HG03342 (cell line): ENCODE measurements around the gene PTPRT.

Experiments used
- ATAC-seq: cut with Tn5 transposase; IDR thresholded peaks from one replicate; pipeline ENCODE4 v1.9.1; 2021; ENCODE audit warnings: mild to moderate bottlenecking, moderate library complexity; ENCODE audit not compliant: unreplicated experiment

Gene PTPRT

GRCh38 chr20:43124241-43124640 lies 65.5 kb downstream of the PTPRT start:
- ATAC-seq = no peak

DNA sequence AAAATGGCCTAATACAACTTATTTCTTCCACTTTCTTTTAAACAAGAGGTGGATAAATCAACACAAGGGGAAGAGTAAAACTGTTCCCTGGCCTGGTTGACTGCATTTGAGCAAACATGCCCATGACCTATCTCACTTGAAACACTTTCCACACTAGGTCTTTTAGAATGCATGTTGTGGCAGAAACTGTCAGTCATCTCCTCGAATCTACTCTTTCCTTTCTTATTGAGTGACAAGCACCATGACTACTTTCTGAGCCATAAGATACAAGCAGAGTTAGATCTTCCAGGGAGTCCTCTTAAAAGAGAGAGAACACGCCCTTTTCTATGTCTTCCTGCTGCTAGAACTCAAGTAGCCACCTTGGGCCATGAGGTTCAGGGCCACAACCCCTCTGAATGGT lies 66.5 kb downstream of the PTPRT start:
- no peak for ATAC-seq

- ATAC-seq = no peak
Measured at GRCh38 chr20:43119720-43120119, 70.0 kb downstream of the PTPRT start.

DNA sequence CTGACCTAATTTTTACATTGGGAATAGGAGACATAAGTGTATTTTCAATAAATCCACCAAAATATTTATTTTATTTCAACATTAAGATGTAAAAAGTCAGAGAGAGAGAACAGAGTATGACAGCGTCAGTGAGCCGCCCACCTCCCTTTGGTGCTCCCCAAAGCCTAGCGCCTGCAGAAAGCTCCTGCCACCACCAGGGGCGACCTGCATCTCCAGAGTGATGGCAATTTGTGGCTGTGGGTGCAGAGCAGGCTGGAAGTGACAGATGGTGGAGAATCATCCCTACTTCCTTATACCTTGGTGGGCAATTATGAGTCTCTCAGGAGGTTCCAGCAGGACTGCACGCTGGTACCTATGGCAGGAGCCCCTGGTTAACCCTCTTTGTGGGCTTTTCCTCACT lies 87.3 kb downstream of the PTPRT start:
- ATAC-seq = no peak

GRCh38 chr20:43096931-43097260 lies 92.8 kb downstream of the PTPRT start:
- ATAC-seq = no peak

GRCh38 chr20:43096126-43096930 lies 93.4 kb downstream of the PTPRT start:
- ATAC-seq = no peak

DNA sequence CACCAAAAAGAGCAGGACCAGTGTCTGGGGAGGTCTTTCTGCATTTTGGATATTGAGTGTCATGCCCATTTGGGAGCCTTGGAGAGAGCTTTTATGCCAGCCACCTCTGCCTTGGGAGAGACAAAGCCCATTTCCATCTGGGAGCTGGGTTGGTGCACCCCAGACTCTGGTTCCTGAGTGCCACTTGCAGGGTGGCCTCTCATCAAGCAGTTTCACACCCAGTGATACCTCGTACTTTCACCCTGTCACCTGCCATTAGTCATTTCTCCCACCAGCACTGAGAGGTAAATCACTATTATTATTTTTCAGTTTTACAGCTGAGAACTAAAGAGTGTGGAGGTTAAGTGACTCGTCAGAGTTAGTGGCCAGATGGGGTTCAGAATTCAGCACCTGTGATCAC lies 94.7 kb downstream of the PTPRT start:
- ATAC-seq = no peak

DNA sequence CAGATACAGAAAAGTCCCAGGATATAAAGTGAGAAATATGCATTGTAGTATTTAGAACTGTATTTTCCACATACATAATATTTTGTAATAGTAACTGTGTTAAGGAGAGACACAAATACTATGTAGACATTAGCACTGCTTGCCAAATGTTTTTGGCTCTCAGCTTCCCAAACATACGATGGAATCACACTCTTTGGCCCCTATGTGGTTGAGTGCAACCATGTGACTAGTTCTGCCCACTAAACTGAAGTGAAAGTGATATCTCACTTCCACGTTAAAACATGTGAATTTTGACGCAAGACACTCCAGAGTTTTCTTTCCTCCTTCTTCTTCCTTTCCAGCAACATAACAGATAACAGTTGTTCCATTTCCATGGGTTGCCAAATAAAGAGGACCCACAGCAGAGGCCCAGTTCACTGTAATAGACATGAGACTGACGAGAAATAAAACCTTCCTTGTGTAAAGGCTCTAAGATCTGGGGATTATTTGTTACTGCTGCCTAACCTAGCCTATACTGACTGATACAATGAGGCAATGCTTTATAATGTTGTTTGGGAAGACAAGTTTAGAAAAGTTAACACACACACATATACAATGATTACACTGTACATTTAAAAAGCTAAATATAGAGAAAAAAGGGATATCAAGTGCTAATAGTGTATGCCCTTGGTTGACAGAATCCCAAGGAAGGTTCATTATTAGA lies 97.2 kb downstream of the PTPRT start:
- no peak for ATAC-seq

DNA sequence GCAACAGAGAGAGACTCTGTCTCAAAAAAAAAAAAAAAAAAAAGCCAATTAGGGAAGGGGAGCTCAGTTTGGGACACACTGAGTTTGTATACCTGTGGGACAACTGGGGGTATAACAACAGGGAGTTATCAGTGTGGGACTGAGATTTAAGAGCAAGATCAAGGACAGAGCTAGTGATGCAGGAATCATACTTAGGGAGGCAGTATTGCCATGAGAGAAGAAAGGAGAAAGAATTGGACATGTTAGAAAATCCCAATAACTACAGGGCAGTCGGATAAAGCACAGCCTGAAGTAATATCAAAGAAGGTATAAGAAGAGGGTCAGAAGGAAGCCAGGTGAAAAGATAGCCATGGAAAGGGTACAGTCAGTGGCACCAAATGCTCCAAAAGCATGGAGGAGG lies 121.2 kb downstream of the PTPRT start:
- no peak for ATAC-seq

- no peak for ATAC-seq
Measured at GRCh38 chr20:43066125-43066524, 123.6 kb downstream of the PTPRT start.

GRCh38 chr20:43065299-43065698 lies 124.4 kb downstream of the PTPRT start:
- no peak for ATAC-seq

GRCh38 chr20:43058077-43058476 lies 131.6 kb downstream of the PTPRT start:
- ATAC-seq = no peak

- no peak for ATAC-seq
Measured at GRCh38 chr20:43057317-43057716, 132.4 kb downstream of the PTPRT start.

DNA sequence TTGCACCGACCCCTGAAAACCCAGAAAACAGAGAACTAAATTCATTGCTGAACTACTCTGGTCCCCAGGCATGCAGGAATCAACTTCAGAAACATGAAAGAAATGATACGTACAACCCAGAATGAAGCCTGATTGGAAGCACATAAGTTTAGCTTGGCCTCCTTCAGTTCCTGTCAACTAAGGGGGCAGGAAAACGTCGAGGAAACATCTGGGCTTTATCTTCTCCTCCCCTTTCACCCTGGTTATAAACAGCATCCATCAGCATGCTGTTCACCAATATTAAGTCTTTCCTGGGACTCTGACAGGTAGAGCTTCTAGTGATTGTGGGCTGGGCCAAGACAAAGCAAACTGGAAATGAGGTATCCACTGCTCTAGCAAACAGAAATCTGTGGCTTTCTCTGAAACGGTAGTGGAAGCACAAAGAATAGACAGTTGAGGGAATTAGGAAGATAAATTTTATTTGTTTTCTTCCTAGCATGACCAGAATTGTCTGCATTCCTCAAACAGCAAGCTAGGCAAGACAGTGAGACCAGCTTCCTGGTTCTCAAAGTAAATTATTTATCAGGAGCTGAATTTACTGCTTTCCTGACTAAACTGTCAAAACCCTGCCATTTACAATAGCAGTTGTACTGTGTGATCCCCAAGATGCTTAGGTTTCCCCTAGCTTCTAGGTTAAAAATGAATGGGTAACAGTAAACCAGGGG lies 134.4 kb downstream of the PTPRT start:
- no peak for ATAC-seq

GRCh38 chr20:43052532-43052931 lies 137.2 kb downstream of the PTPRT start:
- no peak for ATAC-seq

- no peak for ATAC-seq
Measured at GRCh38 chr20:43046966-43047365, 142.7 kb downstream of the PTPRT start.

- no peak for ATAC-seq
Measured at GRCh38 chr20:43043887-43044286, 145.8 kb downstream of the PTPRT start.

DNA sequence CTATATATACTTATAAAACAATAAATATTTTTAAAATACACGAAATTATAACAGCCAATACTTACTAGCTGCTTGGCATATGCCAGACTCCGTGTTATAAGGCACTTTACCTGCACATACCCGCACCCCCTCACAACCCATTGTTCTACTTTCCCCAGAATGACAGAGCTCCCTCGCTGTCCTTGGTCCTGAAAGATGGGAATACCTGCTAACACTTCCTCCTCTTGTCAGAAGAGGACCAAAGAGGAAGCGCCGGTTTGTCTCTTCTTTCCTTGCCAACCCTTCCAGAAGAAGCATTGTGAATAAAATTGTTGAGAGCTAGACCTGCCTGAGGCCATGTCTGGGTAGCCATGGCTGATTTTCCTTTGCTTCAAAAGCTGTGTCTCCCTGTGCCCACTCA lies 149.3 kb downstream of the PTPRT start:
- no peak for ATAC-seq

- ATAC-seq = no peak
Measured at GRCh38 chr20:43037605-43038309, 151.9 kb downstream of the PTPRT start.

GRCh38 chr20:43034981-43035724 lies 154.6 kb downstream of the PTPRT start:
- ATAC-seq = no peak

- no peak for ATAC-seq
Measured at GRCh38 chr20:43032459-43032858, 157.2 kb downstream of the PTPRT start.
